Stimulated activated CD4-positive, alpha-beta T cell treated with anti-CD3 and anti-CD28 coated beads, Interleukin-15, amount 100 ng/mL, for 24 hours (primary cell): ENCODE results near the gene LLGL2.
"Not testable (repeated sequence)": the region's sequence is repeated elsewhere in the genome, so short reads cannot be mapped to it uniquely, and the experiment has no call there.

Experiments used
- DNase-seq: peaks from one replicate; pipeline ENCODE4 v3.0.0-alpha.2; 2020

The LLGL2 gene

GRCh38 chr17:75592348-75593020, 67.0 kb downstream of the LLGL2 start:
- DNase-seq: no peak

GRCh38 chr17:75593430-75593829, 67.9 kb downstream of the LLGL2 start:
- DNase-seq: not testable (repeated sequence)

DNA sequence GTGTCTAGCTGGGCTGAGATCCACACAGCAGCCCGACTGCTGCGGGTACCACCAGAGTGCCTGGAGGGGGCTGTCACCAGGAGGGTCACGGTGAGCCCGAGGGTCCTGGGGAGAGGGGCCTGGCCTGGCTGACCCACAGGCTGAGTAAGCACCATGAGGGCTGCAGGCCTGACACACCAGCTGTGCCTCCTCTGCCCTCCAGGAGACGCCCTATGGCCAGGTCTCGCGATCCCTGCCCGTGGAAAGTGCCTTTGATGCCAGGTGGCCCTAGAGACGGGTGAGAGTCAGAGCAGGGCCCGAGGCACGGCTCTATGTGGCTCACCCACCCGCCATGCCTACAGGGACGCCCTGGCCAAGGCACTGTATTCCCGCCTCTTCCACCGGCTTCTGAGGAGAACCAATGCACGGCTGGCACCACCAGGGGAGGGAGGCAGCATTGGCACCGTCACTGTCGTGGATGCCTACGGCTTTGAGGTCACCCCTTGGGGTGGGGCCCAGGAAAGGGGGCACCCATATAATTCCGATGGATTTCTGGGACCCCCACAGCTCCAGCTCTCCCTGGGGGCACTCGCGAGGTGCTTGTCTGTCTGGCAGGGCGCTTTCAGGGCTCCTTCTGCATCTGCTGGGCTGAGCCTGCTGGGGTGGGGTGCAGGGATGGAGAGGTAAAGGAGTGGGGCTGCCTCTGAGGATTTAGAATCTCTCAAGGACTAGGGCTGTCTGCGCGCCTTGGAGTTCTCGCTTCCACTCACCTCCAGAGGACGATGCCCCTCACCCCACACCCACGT, 69.2 kb downstream of the LLGL2 start:
- no peak for DNase-seq

GRCh38 chr17:75595284-75595919, 69.9 kb downstream of the LLGL2 start:
- no peak for DNase-seq

DNA sequence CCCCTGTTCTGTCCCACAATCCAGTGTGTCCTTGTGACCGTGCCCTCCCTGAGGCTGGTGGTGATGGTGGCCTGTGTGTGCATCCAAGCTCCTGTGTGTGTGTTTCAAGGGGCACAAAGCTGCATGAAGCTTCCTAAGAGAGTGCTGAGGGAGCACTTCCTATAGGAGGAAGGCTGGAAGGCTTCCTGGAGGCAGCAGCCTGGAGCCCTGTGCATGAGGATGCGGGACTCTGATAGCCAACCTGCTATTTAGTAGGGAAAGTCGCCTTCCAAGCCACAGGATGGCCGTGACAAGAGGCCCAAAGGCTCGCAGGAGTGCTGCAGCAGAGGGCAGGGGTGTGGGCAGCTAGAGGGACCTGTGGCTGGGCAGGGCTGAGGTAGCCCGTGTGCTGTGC, 70.4 kb downstream of the LLGL2 start:
- DNase-seq: no peak

DNA sequence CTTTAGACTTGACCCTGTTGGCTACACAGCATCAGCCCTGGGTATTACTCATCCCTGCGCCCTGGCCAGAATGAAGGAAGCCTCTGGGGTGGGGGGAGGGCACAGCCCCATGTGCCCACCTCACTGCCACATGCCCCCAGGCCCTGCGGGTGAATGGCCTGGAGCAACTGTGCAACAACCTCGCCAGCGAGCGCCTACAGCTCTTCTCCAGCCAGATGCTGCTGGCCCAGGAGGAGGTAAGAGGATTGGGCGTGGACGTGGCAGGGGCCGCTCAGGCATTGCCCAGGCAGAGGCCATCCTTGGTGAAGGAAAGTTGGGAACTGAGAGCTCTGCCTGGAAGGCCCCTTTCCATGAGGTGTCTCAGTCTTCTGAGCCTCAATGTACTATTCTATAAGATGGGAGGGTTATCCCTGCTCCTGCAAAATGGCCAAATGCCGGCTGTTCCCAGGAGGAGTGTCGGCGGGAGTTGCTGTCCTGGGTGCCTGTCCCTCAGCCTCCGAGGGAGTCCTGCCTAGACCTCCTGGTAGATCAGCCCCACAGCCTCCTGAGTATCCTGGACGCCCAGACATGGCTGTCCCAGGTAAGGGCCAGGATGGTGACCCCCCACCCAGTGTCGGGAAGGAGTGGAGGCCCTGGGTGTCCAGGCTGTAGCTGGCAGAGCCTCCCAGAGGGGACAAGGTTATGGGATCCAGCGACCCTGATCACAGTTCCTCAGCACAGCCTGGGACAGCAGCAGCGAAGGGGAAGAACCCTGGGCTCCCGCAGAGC, 71.0 kb downstream of the LLGL2 start:
- DNase-seq: no peak

- peak; percentile 75 for DNase-seq
These were observed 75.8 kb downstream of the LLGL2 start for GRCh38 chr17:75601057-75601987.

- no peak for DNase-seq
These were observed 77.1 kb downstream of the LLGL2 start for GRCh38 chr17:75602644-75603043.

GRCh38 chr17:75603123-75603522, 77.6 kb downstream of the LLGL2 start:
- DNase-seq: no peak

GRCh38 chr17:75604034-75604695, 78.7 kb downstream of the LLGL2 start:
- DNase-seq: no peak

- no peak for DNase-seq
These were observed 80.3 kb downstream of the LLGL2 start for GRCh38 chr17:75605790-75606189.

- no peak for DNase-seq
These were observed 81.6 kb downstream of the LLGL2 start for GRCh38 chr17:75607086-75607485.

GRCh38 chr17:75610103-75610984, 84.8 kb downstream of the LLGL2 start:
- no peak for DNase-seq

DNA sequence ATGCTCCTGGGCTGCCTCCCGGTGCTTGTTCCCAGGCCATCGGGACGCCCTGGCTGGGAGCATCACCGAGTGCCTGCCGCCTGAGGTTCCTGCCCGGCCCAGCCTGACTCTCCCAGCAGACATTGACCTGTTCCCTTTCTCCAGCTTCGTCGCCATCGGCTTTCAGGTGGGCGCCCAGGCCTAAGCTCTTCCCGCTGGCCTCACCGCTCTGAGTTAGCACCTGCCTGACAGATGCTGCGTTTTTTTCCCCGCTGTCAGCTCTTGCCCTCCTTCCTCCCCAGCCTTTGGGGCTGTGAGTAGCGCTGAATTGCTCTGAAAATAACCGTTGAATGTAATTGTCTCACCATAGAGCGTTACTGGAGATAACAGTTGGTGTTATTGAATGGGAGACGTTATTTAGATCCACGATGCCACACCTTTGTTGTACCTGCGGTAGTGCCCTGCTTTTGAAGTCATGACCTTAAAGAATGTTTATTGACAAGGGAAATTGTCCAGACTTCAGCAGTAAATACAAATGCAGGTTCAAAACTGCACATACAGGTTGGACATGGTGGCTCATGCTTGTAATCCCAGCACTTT, 86.4 kb downstream of the LLGL2 start:
- DNase-seq: no peak

DNA sequence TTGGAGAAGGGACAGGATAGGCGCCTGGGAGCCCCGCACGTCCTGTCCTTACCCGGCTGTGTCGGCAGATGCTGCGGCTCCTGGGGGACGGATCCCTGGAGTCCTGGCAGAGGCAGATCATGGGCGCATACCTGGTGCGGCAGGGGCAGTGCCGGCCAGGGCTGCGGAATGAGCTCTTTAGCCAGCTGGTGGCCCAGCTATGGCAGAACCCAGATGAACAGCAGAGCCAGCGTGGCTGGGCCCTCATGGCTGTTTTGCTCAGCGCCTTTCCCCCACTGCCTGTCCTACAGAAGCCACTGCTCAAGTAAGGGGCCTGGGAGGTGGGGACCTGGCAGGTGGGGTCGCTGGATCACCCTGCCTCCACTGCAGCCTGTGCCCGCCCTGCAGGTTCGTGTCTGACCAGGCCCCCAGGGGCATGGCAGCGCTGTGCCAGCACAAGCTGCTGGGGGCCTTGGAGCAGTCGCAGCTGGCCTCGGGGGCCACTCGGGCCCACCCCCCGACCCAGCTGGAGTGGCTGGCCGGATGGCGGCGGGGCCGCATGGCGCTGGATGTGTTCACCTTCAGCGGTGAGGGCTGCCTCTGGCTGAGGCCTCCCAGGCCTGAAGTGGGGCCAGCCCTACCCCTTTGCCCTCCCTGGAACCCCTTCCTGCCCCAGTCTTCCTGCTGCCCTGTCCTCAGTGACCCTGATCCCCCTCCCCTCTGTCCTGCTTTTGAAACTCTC, 87.6 kb downstream of the LLGL2 start:
- no peak for DNase-seq

DNA sequence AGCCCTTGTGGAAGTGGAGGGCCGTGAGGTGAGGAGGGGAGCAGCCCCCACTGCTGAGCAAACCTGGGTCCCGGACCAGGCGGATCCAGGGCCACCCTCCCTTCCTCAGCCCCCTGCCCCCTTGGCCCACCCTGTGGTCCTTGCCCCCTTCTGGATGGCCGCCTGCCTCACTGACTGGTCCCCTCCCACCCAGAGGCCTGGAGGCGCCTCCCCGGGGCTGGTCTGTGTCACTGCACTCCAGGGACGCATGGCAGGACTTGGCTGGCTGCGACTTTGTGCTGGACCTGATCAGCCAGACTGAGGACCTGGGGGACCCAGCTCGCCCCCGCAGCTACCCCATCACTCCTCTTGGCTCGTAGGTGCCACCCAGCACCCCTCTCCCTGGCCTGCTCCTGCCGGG, 88.5 kb downstream of the LLGL2 start:
- DNase-seq: no peak

GRCh38 chr17:75614556-75615270, 89.2 kb downstream of the LLGL2 start:
- DNase-seq: no peak

DNA sequence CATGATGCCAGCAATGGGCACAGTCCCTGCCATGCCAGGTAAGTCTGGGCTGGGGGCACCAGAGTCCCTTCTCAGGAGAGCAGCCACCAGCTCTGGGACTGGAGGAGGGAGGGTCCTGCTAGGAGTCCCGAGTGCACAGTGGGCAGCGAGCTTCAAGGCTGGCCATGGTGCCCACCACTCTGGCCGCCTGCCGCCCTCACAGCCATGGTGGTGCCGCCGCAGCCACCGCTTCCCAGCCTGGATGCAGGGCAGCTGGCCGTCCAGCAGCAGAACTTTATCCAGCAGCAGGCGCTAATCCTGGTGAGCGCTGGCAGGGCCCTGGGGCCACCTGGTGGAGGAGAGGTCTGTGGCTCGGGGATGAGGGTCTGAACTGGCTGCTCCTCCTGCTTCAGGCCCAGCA, 89.8 kb downstream of the LLGL2 start:
- no peak for DNase-seq
